ENCODE measurements around the gene RPL7A.
"Not testable (repeated sequence)": the region's sequence is repeated elsewhere in the genome, so short reads cannot be mapped to it uniquely, and the experiment has no call there.

RPL7A gene

GRCh38 chr9:133389562-133389961, 41.5 kb downstream of the RPL7A start:
- DNase-seq (ENCODE audit: insufficient read length, low spot score) (no peak), FAIRE-seq (no peak)
- TF ChIP-seq POLR2A (IDR thresholded peaks at IDR 0.05; ENCODE audit: low read depth, low read length) (no peak), POLR2AphosphoS5 (IDR thresholded peaks at IDR 0.05; ENCODE audit: low read depth, low read length) (no peak), TAF1 (IDR thresholded peaks at IDR 0.05; ENCODE audit: low read depth, low read length) (no peak), SPI1 (IDR thresholded peaks at IDR 0.05; ENCODE audit: low read depth, low read length) (no peak), POU2F2 (IDR thresholded peaks at IDR 0.05; ENCODE audit: low read depth, low read length) (no peak), PAX5 (IDR thresholded peaks at IDR 0.05; ENCODE audit: insufficient read depth, low read length, severe bottlenecking) (no peak)

GRCh38 chr9:133390713-133391112, 42.7 kb downstream of the RPL7A start:
- FAIRE-seq (no peak), DNase-seq (ENCODE audit: insufficient read length, low spot score) (no peak)
- TF ChIP-seq POU2F2 (IDR thresholded peaks at IDR 0.05; ENCODE audit: low read depth, low read length) (no peak), POLR2AphosphoS5 (IDR thresholded peaks at IDR 0.05; ENCODE audit: low read depth, low read length) (no peak), TAF1 (IDR thresholded peaks at IDR 0.05; ENCODE audit: low read depth, low read length) (no peak), POLR2A (IDR thresholded peaks at IDR 0.05; ENCODE audit: low read depth, low read length) (no peak), SPI1 (IDR thresholded peaks at IDR 0.05; ENCODE audit: low read depth, low read length) (no peak), PAX5 (IDR thresholded peaks at IDR 0.05; ENCODE audit: insufficient read depth, low read length, severe bottlenecking) (no peak)

DNA sequence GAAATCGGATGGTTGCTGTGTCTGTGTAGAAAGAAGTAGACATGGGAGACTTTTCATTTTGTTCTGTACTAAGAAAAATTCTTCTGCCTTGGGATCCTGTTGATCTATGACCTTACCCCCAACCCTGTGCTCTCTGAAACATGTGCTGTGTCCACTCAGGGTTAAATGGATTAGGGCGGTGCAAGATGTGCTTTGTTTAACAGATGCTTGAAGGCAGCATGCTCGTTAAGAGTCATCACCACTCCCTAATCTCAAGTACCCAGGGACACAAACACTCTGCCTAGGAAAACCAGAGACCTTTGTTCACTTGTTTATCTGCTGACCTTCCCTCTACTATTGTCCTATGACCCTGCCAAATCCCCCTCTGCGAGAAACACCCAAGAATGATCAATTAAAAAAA, 43.4 kb downstream of the RPL7A start:
- not testable (repeated sequence) for FAIRE-seq; DNase-seq (ENCODE audit: insufficient read length, low spot score)

DNA sequence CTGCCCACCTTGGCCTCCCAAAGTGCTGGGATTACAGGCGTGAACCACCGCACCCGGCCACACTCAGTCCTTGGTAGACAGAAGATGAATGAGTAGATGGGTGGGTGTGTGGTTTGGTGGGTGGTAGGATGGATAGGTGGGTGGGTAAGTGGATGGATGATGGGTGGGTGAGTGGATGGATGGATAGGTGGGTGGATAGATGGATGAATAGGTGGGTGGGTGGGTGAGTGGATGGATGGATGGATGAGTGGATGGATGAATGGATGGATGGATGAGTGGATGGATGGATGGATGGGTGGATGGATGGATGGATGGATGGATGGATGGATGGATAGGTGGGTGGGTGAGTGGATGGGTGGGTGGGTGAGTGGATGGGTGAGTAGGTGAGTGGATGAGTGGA, 44.3 kb downstream of the RPL7A start:
- FAIRE-seq = not testable (repeated sequence)

GRCh38 chr9:133393399-133393798, 45.4 kb downstream of the RPL7A start:
- DNase-seq (ENCODE audit: insufficient read length, low spot score) (no peak), FAIRE-seq (no peak)
- TF ChIP-seq POLR2AphosphoS5 (IDR thresholded peaks at IDR 0.05; ENCODE audit: low read depth, low read length) (no peak), TAF1 (IDR thresholded peaks at IDR 0.05; ENCODE audit: low read depth, low read length) (no peak), SPI1 (IDR thresholded peaks at IDR 0.05; ENCODE audit: low read depth, low read length) (no peak), POU2F2 (IDR thresholded peaks at IDR 0.05; ENCODE audit: low read depth, low read length) (no peak), PAX5 (IDR thresholded peaks at IDR 0.05; ENCODE audit: insufficient read depth, low read length, severe bottlenecking) (no peak), POLR2A (IDR thresholded peaks at IDR 0.05; ENCODE audit: low read depth, low read length) (no peak)

More for the DNA sequence above, 44.3 kb downstream of the RPL7A start:
- not testable (repeated sequence) for DNase-seq (ENCODE audit: insufficient read length, low spot score)

DNA sequence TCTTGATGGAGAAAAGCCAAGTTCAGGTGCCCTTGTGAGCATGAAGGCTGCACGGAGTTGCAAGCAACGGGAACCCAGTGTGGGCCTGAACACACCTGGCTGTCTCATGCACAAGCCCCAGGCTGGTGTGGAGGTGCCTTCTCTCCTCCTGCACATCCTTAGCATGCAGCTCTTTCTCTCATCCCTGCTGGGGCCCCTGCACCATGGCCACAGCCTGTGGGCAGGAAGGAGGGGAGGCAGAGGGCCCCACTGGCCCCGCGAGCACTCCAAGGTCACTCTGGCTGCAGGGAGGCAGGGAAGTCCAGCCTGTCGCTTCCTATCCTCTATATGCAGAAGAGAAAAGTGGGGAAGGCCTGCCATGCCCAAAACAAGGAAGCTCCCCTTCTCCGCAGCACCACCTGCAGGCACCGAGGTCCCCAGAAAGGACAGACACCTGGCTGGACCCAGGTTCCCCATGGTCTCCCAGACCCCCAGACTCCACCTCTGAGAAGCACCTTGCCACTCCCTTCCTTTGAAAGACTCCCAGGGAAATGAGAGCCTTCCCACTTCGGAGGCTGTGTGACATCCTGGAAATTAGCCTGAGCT, 46.8 kb downstream of the RPL7A start:
- FAIRE-seq (no peak), DNase-seq (ENCODE audit: insufficient read length, low spot score) (no peak)
- TF ChIP-seq SPI1 (IDR thresholded peaks at IDR 0.05; ENCODE audit: low read depth, low read length) = no peak
- TF ChIP-seq POLR2A (IDR thresholded peaks at IDR 0.05; ENCODE audit: low read depth, low read length) = no peak
- no peak for TF ChIP-seq PAX5 (IDR thresholded peaks at IDR 0.05; ENCODE audit: insufficient read depth, low read length, severe bottlenecking)
- no peak for TF ChIP-seq POU2F2 (IDR thresholded peaks at IDR 0.05; ENCODE audit: low read depth, low read length)
- TF ChIP-seq TAF1 (IDR thresholded peaks at IDR 0.05; ENCODE audit: low read depth, low read length) = no peak
- TF ChIP-seq POLR2AphosphoS5 (IDR thresholded peaks at IDR 0.05; ENCODE audit: low read depth, low read length) = no peak

DNA sequence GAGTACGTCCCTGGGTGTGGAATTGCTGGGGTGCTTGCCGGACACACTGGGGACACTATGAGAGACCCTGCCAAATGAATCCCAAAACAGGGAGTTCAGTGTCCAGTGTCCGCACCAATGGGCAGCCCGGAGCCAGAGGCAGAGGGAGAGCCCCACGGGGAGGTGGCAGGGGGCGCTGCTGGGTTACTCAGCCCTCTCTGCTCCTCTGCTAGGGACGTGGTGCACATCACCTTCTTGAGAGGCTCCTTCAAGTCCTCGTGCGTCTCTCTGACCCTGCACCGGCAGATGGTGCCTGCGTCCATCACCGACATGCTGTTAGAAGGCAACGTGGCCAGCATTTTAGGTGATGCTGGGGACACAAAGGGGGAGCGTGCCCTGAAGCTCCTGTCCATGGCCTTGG, 48.9 kb downstream of the RPL7A start:
- DNase-seq (ENCODE audit: insufficient read length, low spot score) (no peak), FAIRE-seq (no peak)
- TF ChIP-seq POLR2AphosphoS5 (IDR thresholded peaks at IDR 0.05; ENCODE audit: low read depth, low read length) (no peak), TAF1 (IDR thresholded peaks at IDR 0.05; ENCODE audit: low read depth, low read length) (no peak), PAX5 (IDR thresholded peaks at IDR 0.05; ENCODE audit: insufficient read depth, low read length, severe bottlenecking) (no peak), POLR2A (IDR thresholded peaks at IDR 0.05; ENCODE audit: low read depth, low read length) (no peak), SPI1 (IDR thresholded peaks at IDR 0.05; ENCODE audit: low read depth, low read length) (no peak), POU2F2 (IDR thresholded peaks at IDR 0.05; ENCODE audit: low read depth, low read length) (no peak)

DNA sequence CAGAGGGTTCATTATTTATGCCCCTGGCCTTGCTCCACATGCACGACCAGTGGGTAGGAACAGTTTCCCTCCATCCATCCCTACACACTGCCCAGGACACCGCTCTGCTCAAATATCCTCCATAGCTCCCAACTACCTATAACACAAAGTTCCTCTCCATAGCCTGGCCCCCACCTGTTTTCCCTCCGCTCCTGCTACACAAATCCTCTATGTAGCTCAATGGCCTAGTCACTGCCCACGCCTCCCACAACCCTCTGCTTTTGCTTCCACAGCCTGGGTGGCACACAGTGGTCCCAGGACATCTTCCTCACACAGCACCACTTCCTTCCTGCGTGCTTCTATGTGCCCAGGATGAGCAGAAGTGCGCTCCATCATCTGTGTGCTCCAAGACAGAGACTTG, 49.4 kb downstream of the RPL7A start:
- DNase-seq (ENCODE audit: insufficient read length, low spot score) (no peak), FAIRE-seq (no peak)
- no peak for TF ChIP-seq PAX5 (IDR thresholded peaks at IDR 0.05; ENCODE audit: insufficient read depth, low read length, severe bottlenecking)

DNA sequence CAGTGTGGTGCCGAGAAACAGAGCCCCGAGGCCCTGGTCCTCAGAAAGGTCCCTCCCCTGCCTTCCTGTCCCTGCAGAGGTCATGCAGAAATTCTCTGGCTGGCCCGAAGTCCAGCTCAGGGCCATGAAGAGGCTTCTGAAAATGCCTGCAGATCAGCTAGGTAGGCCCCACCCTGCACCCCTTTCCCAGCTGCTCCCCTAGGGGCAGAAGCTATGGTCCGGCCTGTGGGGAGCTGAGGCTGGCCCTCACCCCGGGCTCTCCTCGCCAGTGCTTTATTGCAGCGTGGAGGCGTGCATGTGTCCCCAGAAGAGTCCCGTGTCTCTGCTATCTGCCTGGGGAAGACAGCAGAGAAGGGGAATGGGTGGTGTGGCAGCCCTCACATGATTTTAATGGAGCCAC, 49.9 kb downstream of the RPL7A start:
- DNase-seq (ENCODE audit: insufficient read length, low spot score) (no peak), FAIRE-seq (no peak)
- TF ChIP-seq POLR2AphosphoS5 (IDR thresholded peaks at IDR 0.05; ENCODE audit: low read depth, low read length) (no peak), SPI1 (IDR thresholded peaks at IDR 0.05; ENCODE audit: low read depth, low read length) (no peak), POU2F2 (IDR thresholded peaks at IDR 0.05; ENCODE audit: low read depth, low read length) (no peak), PAX5 (IDR thresholded peaks at IDR 0.05; ENCODE audit: insufficient read depth, low read length, severe bottlenecking) (no peak), TAF1 (IDR thresholded peaks at IDR 0.05; ENCODE audit: low read depth, low read length) (no peak), POLR2A (IDR thresholded peaks at IDR 0.05; ENCODE audit: low read depth, low read length) (no peak)

DNA sequence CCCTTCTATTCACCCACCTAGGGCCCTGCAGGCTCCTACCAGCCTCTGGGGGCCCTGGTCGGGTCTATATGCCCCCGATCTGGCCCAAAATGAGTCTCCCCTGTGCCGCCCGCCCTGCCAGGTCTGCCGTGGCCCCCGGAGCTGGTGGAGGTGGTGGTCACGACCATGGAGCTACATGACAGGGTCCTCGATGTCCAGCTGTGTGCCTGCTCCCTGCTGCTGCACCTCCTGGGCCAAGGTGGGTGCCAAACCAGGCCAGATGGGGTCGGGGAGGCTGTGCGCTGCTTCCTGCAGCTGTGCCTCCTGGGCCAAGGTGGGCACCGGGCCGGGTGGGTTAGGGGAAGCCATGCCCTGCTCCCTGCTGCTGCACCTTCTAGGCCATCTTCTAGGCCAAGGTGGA, 52.3 kb downstream of the RPL7A start:
- FAIRE-seq (no peak), DNase-seq (ENCODE audit: insufficient read length, low spot score) (no peak)
- TF ChIP-seq TAF1 (IDR thresholded peaks at IDR 0.05; ENCODE audit: low read depth, low read length) (no peak), SPI1 (IDR thresholded peaks at IDR 0.05; ENCODE audit: low read depth, low read length) (no peak), POLR2A (IDR thresholded peaks at IDR 0.05; ENCODE audit: low read depth, low read length) (peak; percentile 24; the same call in 1 of the 2 replicates)

Measured in GM12891 (cell line).